Stimulated activated CD8-positive, alpha-beta memory T cell treated with anti-CD3 and anti-CD28 coated beads, Interleukin-15, amount 100 ng/mL, for 4 hours (primary cell): ENCODE data around the gene SEH1L.

Experiments used
- DNase-seq, 2 donors: peaks; one replicate each; pipeline ENCODE4 v3.0.0-alpha.2; 2020; ENCODE audit warnings: low read depth in 2 of 2

The SEH1L gene

DNA sequence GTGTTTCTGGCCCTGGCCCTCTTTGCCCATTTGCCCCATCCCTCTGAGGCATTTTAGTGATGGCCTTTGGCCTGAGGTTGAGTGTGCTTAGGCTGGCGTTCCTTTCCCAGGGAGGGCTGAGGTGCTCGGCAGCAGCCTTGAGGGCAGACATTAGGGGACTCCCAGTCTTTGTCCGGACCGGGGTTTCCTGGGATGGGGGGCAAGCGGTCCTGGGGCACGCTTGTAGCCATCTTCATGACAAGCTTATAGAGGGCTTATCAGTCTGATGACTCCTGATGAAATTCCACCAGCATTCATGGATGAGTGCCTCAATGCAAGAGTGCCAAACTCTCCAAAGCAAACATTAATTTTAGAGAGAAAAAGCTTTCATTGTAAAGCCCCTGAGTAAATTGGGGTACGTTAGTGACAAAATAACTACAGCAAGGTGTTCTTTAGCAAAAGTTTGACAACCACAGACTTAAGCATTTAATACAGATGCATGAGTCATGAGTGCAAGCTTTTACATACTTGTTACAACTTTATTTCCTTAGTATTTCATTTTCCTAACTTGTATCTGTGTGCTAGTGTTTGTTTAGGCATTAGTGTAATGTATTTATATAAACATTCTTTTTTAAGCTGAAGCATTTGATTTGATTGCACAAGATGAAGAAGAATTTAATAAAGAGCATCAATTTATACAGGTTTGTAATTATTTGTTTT, 89.0 kb downstream of the SEH1L start:
- DNase-seq = no peak
